ENCODE results near the gene SLC26A3.

The SLC26A3 gene

DNA sequence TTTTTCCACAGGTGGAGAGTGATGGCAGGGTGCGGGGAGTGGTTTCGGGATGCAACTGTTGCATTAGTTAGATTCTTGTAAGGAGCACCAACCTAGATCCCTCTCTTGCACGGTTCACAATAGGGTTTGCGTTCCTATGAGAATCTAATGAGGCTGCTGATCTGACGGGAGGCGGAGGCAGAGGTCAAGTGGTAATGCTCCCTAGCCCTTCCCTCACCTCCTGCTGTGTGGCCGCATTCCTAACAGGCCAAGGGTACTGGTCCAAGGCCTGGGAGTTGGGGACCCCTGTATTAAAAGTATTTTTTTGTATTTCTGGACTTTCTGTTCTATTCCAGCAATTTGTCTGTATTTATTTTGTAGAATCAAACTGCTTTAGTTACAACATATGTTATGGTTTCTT, 51.9 kb downstream of the SLC26A3 start:
- DNase-seq (ENCODE audit: low read depth, low spot score), result no peak

GRCh38 chr7:107746006-107746405, 57.0 kb downstream of the SLC26A3 start:
- no peak for DNase-seq (ENCODE audit: low read depth, low spot score)

- DNase-seq (ENCODE audit: low read depth, low spot score), result no peak
These were observed 58.7 kb downstream of the SLC26A3 start for GRCh38 chr7:107744345-107744750.

DNA sequence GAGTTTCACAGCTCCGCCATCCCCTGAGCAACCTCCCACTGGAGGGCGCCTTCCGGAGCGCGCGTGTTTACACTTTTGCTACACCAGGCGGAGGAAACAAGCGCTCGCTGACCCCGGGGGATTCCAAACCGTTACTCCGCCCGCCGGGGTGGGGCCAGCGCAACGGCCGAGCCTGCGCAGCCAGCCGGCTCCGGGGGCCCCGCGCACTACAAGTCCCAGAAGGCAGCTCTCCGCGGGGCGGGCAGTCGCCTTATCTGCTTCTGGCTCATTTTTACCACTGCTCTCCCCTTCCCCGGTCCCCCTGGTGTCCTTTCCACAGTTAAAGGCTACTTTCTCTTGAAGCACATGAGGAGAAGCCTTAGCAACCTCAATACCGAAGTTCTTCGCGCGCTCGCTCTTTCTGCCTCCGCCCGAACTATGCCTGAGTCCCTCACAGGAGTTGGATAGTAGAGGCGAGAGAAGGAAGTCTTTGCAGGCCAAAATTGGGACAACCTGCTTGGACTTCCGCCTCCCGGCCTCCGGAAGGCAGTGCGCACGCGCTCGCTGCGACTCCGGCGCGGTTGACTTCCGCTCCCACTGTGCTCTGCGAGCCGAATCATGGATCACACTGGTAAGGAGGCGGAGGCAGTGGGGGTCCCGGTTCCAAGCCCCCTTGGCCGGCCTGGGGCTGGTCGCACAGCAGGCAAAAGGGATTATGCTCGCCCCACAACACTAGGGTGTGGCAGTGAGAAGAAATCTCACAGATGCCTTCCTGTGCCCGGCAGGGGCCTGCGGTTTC, 59.3 kb downstream of the SLC26A3 start, which contains the start of gene CBLL1:
Gene CBLL1, plus strand, starts transcription at position 576 of the 778 bp plus-strand sequence. Its CDS starts 22 bp downstream, at position 598.
- DNase-seq (ENCODE audit: low read depth, low spot score), result peak; percentile 96

DNA sequence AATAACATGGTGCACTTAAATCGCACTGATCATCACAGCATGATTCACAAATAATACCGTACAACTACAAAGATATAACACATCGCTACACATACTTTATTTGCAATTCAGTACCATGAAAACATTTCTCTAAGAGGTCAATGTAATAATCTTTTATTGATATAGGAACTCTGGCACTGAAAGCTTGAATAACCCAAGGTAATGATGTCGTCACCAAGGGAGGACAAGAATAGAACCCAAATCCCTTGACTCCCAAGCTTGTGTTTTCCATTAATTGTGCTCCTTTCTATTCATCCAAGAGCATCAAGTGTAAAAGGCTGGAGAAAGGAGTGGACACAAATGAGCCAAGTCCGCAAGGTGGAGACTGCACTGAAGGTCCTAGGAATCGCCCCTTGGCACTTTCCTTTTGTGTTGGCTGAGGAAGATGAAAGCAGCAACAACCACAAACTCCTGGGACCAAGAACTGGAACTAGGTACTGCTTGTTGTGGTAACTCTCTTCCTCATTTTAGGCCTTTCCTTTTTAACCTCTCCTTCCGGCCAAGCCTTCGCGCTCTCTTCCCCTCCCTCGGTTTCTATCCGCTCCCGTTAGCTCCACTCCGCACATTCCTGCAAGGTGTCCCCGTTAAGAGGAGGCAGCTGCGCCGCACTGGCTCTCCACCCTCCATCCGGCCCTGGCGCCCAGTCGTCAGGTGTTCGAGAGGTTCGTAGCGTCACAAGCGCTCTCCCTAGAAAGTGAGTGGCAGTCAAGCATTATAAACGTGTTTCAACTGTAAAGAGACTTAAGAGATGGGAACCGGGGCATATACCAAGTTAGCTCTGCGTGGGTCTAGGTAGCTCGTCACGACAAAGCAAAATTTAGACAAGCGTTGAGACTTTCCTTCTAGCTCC, 60.1 kb downstream of the SLC26A3 start:
- no peak for DNase-seq (ENCODE audit: low read depth, low spot score)

DNA sequence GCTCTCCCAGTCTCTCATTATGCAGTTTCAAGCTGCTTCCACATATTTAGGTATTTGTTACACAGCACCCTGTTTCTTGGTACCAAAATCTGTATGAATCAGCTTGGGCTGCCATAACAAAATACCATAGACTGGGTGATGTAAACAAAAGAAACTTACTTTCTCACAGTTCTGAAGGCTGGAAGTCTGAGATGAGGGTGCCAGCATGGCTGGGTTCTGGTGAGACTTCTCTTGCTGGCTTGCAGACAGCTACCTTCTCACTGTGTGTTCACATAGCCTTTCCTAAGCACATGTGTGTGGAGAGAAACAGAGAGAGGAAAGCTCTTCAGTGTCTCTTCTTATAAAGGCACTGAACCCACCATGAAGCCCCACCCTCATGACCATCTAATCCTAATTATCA, 74.7 kb downstream of the SLC26A3 start:
- DNase-seq (ENCODE audit: low read depth, low spot score), result no peak

DNA sequence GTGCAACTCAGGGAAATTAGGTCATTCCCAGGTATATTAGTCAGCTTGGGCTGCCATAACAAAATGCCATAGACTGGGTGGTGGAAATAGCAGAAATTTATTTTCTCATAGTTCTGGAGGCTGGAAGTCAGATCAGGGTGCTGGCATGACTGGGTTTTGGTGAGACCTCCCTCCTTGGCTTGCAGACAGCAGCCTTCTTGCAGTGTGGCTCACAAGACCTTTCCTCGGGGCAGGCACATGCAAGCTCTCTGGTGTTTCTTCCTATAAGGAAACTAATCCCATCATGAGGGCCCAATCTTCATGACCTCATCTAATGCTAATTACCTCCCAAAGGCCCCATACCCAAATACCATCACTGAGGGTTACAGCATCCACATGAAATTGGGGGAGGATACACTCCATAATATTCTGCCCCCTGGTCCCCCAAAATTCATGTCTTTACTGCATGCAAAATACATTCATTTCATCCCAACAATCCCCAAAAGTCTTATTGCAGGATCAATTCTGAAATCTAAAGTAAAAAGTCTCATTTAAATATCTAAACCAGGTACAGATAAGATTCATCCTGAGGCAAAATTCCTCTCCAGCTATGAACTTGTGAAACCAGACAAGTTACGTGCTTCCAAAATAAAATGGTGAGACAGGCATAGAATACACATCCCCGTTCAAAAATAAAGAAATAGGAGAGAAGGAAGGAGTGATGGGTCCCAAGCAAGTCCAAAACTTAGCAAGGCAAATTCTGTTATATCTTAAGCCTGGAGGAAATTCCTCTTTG, 76.5 kb downstream of the SLC26A3 start:
- no peak for DNase-seq (ENCODE audit: low read depth, low spot score)

DNA sequence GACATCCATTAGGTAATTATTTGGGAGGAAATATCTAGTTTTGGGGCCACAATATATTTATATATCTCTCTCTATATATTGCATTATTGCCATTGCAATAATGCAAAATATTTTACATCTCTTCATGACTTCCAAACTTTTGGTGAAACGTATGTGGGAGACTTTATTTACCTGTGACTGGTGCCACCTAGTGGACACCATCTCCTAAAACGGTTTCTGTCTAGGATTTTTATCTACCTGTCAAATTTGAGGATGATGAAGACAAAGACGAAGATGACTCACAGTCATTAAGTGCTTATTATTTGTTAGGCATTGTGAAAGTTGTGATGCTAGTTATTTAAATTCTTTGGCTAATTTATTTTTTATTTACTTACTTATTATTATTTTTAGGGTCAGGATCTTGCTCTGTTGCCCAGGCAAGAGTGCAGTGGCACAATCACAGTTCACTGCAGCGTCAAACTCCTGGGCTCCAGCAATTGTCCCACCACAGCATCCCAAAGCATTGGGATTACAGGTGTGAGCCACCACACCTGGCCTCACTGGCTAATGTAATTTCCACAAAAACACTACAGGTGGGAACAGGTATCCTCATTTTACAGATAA, 77.8 kb downstream of the SLC26A3 start:
- peak; percentile 7 for DNase-seq (ENCODE audit: low read depth, low spot score)

GRCh38 chr7:107723255-107723654, 79.8 kb downstream of the SLC26A3 start:
- DNase-seq (ENCODE audit: low read depth, low spot score), result no peak

- no peak for DNase-seq (ENCODE audit: low read depth, low spot score)
These were observed 81.7 kb downstream of the SLC26A3 start for GRCh38 chr7:107721286-107721685.

- DNase-seq (ENCODE audit: low read depth, low spot score), result no peak
These were observed 84.4 kb downstream of the SLC26A3 start for GRCh38 chr7:107718456-107719193.

DNA sequence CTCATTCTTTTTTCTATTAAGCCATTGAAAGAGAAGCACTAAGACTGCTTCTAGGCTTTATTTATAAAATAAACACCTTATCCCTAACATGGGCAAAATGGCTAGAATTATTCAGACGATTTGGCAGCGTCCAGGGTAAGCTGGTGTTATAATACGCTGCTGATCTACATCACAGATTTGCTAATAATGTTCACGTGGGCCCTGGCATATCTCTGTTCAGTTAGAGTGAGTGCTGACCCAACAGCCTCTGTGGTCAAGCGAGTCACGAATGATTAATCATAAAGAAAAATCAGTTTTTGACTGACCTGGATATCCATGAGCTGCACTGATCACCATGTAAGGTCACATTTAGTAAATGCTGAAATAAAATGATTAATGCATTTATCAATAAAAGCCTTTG, 87.5 kb downstream of the SLC26A3 start:
- DNase-seq (ENCODE audit: low read depth, low spot score), result no peak
